ENCODE measurements around the gene HPSE2. TPM values are rescaled to one million over a fixed set of nuclear protein-coding genes. Genes with fewer than 3 reads are reported as not detected.

HPSE2 gene
- polyA plus RNA-seq, 1 of the 3 experiments (the other 2 are of a cell fraction) = not detected

- no peak overlapping the region for H3K9ac ChIP-seq
- H3K4me3 ChIP-seq (ENCODE audit: low read depth in 2 of 2, low read length in 1 of 2) = no peak overlapping the region
- no peaks in the 10 kb centered on the region; the same call in 1 of the 2 replicates for H3K27me3 ChIP-seq (ENCODE audit: insufficient read depth)
- no peak overlapping the region for H3K4me2 ChIP-seq
- CTCF ChIA-PET = interaction anchor here (1.0 kb wide), 1 partner anchor 24 kb away, joined by 3 read pairs; no protein-coding TSS in a partner anchor
- no peaks in the 10 kb centered on the region for H4K20me1 ChIP-seq (ENCODE audit: insufficient read depth)
- WGBS (ENCODE audit: low lambda C conversion rate) = 13% methylated on average over 3 of the region's 3 CpGs
- no peaks in the 10 kb centered on the region for H3K4me1 ChIP-seq (ENCODE audit: control insufficient read depth in 1 of 2, insufficient read depth in 2 of 2, low read depth in 1 of 2, low read length in 1 of 2)
- no peak overlapping the region for H3K27ac ChIP-seq (ENCODE audit: low read depth in 2 of 2, low read length in 1 of 2)
- no peaks in the 10 kb centered on the region for H3K9me3 ChIP-seq
- no peak for DNase-seq
- H3K36me3 ChIP-seq (replicated peaks in 1 of 2; ENCODE audit: control insufficient read depth in 1 of 2, insufficient read depth in 2 of 2, low read length in 1 of 2) = no peaks in the 10 kb centered on the region
- H2AFZ ChIP-seq (ENCODE audit: low read depth) = no peak overlapping the region
- H3F3A ChIP-seq (replicated peaks; ENCODE audit: insufficient read depth) = no peaks in the 10 kb centered on the region
- POLR2A ChIA-PET = no interaction called here
- H3K79me2 ChIP-seq (ENCODE audit: insufficient read depth) = no peaks in the 10 kb centered on the region
- TF ChIP-seq PBX3 (IDR thresholded peaks at IDR 0.05) (no peak), GATA2 (CRISPR knock-in tag; IDR thresholded peaks at IDR 0.05) (no peak), SIN3A (IDR thresholded peaks at IDR 0.05; ENCODE audit: borderline replicate concordance, low read depth, low read length) (no peak), CHD2 (IDR thresholded peaks at IDR 0.05; ENCODE audit: low read length, partially characterized antibody) (no peak), JUND (IDR thresholded peaks at IDR 0.05) (no peak), EZH2phosphoT487 (IDR thresholded peaks at IDR 0.05; ENCODE audit: borderline replicate concordance, low read depth) (no peak), RAD21 (IDR thresholded peaks at IDR 0.05; ENCODE audit: low read length) (no peak), POLR2AphosphoS5 (IDR thresholded peaks at IDR 0.05; ENCODE audit: low read depth, low read length) (no peak), MXI1 (IDR thresholded peaks at IDR 0.05; ENCODE audit: low read depth, low read length) (no peak), YY1 (IDR thresholded peaks at IDR 0.05; ENCODE audit: low read depth) (no peak), GABPA (IDR thresholded peaks at IDR 0.05; ENCODE audit: low read depth) (no peak), TAF1 (IDR thresholded peaks at IDR 0.05; ENCODE audit: borderline replicate concordance, low read depth, low read length) (no peak), FOSL2 (IDR thresholded peaks at IDR 0.05; ENCODE audit: borderline replicate concordance, low read depth) (no peak), RCOR1 (IDR thresholded peaks at IDR 0.05; ENCODE audit: low read length) (no peak), RXRA (IDR thresholded peaks at IDR 0.05; ENCODE audit: borderline replicate concordance, low read depth) (no peak), ELF1 (IDR thresholded peaks at IDR 0.05) (no peak)
- TF ChIP-seq, protein P1, sequence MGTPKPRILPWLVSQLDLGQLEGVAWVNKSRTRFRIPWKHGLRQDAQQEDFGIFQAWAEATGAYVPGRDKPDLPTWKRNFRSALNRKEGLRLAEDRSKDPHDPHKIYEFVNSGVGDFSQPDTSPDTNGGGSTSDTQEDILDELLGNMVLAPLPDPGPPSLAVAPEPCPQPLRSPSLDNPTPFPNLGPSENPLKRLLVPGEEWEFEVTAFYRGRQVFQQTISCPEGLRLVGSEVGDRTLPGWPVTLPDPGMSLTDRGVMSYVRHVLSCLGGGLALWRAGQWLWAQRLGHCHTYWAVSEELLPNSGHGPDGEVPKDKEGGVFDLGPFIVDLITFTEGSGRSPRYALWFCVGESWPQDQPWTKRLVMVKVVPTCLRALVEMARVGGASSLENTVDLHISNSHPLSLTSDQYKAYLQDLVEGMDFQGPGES (IDR thresholded peaks at IDR 0.05; ENCODE audit: low read depth, low read length) = no peak
- TF ChIP-seq, protein P2, sequence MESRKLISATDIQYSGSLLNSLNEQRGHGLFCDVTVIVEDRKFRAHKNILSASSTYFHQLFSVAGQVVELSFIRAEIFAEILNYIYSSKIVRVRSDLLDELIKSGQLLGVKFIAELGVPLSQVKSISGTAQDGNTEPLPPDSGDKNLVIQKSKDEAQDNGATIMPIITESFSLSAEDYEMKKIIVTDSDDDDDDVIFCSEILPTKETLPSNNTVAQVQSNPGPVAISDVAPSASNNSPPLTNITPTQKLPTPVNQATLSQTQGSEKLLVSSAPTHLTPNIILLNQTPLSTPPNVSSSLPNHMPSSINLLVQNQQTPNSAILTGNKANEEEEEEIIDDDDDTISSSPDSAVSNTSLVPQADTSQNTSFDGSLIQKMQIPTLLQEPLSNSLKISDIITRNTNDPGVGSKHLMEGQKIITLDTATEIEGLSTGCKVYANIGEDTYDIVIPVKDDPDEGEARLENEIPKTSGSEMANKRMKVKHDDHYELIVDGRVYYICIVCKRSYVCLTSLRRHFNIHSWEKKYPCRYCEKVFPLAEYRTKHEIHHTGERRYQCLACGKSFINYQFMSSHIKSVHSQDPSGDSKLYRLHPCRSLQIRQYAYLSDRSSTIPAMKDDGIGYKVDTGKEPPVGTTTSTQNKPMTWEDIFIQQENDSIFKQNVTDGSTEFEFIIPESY (IDR thresholded peaks at IDR 0.05; ENCODE audit: borderline replicate concordance, low read depth) = no peak
- TF ChIP-seq, protein P3, sequence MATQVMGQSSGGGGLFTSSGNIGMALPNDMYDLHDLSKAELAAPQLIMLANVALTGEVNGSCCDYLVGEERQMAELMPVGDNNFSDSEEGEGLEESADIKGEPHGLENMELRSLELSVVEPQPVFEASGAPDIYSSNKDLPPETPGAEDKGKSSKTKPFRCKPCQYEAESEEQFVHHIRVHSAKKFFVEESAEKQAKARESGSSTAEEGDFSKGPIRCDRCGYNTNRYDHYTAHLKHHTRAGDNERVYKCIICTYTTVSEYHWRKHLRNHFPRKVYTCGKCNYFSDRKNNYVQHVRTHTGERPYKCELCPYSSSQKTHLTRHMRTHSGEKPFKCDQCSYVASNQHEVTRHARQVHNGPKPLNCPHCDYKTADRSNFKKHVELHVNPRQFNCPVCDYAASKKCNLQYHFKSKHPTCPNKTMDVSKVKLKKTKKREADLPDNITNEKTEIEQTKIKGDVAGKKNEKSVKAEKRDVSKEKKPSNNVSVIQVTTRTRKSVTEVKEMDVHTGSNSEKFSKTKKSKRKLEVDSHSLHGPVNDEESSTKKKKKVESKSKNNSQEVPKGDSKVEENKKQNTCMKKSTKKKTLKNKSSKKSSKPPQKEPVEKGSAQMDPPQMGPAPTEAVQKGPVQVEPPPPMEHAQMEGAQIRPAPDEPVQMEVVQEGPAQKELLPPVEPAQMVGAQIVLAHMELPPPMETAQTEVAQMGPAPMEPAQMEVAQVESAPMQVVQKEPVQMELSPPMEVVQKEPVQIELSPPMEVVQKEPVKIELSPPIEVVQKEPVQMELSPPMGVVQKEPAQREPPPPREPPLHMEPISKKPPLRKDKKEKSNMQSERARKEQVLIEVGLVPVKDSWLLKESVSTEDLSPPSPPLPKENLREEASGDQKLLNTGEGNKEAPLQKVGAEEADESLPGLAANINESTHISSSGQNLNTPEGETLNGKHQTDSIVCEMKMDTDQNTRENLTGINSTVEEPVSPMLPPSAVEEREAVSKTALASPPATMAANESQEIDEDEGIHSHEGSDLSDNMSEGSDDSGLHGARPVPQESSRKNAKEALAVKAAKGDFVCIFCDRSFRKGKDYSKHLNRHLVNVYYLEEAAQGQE (IDR thresholded peaks at IDR 0.05; ENCODE audit: low read depth, low read length) = no peak
- H3K9me2 ChIP-seq = no peaks in the 10 kb centered on the region
These were observed 702.4 kb downstream of the HPSE2 start for GRCh38 chr10:98533241-98533640.

Data from SK-N-SH (cell line).